Ammon's horn (tissue), 1 donor: ENCODE measurements around the gene ALDH7A1.
"Not testable (repeated sequence)": the region's sequence is repeated elsewhere in the genome, so short reads cannot be mapped to it uniquely, and the experiment has no call there.

Experiments
- DNase-seq: peaks from one replicate; pipeline ENCODE4 v3.0.0-alpha.2; 2016; ENCODE audit warnings: low spot score

The ALDH7A1 gene

DNA sequence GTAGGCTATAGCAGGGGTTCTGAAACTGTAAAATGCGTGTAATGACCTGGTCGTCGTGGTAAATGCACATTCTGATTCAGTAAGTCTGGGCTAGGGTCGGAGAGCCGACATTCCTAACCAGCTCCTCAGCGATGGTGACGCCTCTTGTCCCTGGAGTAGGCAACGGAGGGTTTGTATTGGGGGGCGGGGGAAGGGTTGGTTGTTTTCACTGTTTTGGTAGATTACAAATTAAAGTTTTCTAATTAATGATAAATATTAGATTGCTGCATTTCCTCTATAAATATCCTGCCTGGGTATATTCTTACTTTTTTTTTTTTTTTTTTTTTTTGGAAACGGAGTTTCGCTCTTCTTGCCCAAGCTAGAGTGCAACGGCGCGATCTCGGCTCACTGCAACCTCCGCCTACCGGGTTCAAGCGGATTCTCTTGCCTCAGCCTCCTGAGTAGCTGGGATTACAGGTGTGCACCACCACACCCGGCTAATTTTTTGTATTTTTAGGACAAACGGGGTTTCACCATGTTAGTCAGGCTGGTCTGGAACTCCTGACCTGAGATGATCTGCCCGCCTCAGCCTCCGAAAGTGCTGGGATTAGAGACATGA is 566 bp upstream of the ALDH7A1 start:
- no peak for DNase-seq

DNA sequence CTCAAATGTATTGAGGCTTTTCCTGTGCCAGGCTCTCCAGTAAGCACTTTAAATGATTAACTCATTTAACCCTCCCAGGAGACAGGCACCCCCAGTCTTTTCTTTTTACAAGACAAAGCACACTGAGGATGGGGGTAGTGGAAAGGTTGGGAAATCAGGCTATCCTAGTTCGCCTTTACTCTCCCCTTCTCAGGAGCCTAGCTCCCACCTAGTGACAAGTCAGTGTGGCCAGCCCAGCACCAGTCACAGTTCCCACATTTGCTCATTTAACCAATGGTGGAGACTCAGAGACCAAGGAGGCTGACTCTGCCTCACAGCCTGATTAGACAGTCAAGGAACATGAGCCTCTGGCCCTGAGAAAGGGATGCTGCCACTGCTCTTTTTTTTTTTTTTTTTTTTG is 3.5 kb downstream of the ALDH7A1 start:
- DNase-seq, result no peak

DNA sequence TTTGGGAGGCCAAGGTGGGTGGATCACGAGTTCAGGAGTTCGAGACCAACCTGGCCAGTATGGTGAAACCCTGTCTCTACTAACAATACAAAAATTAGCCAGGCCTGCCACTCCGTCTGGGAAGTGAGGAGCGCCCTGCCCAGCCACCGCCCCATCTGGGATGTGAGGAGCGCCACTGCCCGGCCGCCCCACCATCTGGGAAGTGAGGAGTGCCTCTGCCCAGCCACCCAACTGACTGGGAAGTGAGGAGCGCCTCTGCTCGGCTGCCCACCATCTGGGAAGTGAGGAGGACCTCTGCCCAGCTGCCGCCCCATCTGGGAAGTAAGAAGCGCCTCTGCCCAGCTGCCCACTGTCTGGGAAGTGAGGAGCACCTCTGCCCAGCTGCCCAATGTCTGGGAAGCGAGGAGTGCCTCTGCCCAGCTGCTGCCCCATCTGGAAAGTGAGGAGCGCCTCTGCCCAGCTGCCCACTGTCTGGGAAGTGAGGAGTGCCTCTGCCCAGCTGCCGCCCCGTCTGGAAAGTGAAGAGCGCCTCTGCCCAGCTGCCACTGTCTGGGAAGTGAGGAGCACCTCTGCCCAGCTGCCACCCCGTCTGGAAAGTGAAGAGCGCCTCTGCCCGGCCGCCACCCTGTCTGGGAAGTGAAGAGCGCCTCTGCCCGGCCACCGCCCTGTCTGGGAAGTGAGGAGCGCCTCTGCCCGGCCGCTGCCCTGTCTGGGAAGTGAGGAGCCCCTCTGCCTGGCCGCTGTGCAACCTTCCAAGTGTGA is 5.3 kb downstream of the ALDH7A1 start:
- no peak for DNase-seq

DNA sequence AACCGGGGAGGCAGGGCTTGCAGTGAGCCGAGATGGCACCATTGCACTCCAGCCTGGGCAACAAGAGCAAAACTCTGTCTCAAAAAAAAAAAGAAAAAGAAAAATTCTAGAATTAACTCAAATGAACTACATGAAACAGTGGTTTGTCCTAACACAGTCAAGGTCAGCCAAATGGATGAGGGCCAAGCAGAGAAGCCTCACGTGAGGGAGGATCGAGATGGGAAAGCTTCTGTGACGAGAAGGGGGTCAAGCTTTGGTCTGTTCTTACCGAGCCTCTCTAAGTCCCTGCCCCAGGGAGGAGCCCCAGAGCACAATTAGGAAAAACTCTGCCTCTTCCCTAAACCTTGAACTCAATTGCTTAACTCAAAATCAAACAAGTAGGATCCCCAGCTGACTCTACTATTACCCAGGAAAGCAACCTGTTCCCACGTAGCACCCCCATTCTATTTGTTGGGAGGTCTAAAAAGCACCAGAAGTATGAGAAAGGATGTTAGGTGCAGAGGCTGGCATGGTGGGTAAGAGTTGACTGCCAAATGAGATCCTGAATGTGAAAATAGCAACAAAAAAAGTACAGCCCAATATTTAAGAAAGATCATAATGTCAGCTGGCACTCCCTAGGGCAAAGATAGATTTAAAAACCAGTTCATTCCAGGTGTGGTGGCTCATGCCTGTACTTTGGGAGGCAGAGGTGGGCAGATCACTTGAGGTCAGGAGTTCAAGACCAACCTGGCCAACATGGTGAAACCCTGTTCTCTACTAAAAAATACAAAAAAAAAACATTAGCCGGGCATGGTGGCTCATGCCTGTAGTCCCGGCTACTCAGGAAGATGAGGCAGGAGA is 7.2 kb downstream of the ALDH7A1 start:
- no peak for DNase-seq

DNA sequence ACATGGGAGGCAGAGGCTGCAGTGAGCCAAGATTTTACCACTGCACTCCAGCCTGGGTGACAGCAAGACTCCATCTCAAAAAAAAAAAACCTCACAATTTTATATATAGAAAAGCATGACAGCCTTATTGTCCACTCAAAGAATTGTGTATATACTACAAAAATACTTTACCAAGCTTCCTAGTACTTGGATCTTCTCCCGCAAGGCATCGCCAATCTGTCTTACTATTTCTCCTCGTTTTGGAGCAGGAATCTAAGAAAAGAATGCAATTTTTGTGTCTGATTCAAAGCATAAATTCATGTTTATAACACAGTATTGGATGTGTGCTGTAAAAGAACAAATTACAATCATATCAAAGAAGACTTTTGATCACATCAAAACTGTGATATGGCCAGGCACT is 11.3 kb downstream of the ALDH7A1 start:
- no peak for DNase-seq

DNA sequence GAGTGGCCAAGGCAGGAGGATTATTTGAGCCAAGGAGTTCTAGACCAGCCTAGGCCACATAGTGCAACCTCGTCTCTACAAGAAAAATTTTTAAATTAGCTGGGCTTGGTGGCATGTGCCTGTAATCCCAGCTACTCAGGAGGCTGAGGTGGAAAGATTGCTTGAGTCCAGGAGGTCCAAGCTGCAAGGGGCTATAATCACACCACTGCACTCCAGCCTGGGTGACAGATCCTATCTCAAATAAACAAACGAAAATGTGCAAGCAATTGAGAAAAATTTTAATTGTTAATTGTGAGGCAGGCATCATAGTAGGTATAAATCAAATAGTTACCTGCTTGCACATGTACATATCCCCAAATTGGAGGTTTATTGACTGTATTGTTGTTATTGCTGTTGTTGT is 15.3 kb downstream of the ALDH7A1 start:
- DNase-seq, result no peak

DNA sequence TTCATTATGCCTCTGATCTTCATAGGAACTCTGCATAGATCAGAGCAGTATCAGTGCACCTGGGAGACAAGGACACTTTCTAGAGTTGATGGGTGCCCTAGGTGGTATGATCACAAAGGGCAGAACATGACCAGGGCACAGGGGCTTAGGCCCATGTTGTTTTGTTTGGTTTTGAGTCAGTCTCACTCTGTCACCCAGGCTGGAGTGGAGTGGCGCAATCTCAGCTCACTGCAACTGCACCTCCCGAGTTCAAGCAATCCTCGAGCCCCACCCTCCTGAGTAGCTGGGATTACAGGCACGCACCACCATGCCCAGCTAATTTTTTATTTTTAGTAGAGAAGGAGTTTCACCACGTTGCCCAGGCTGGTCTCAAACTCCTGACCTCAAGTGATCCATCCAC is 17.6 kb downstream of the ALDH7A1 start:
- no peak for DNase-seq

DNA sequence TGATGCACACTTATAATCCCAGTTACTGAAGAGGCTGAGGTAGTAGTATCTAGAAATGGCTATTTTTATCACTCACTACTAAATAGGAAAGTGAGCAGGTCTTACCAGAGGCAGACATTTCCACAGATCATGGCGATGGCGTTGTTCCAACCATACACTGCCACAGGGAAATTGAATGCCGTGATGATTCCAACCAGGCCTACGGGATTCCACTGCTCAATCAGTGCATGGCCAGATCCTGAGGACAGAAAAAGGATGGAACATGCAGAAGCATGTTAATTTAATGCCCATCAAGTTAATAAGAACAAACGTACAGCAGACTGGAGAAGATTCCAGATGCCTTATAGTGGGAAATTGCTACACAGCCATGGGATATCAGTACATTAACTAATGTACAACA is 18.0 kb downstream of the ALDH7A1 start:
- DNase-seq, result no peak

DNA sequence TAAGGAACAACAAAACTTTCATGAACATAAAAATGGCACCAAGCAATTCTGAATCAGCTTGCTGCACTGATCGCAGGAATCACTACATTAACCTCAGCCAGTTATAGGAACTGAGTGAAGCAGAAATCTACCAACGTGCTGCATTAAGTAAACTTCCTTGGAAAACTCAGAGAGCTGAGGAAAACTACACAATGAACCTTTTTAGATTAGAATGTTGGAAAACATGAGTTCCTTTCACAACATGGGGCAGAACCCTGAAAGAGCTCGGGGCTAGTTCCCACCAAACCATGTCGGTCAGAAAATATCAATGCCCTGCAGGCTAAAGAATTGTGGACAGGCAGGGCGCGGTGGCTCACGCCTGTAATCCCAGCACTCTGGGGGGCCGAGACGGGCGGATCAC is 19.4 kb downstream of the ALDH7A1 start:
- no peak for DNase-seq

DNA sequence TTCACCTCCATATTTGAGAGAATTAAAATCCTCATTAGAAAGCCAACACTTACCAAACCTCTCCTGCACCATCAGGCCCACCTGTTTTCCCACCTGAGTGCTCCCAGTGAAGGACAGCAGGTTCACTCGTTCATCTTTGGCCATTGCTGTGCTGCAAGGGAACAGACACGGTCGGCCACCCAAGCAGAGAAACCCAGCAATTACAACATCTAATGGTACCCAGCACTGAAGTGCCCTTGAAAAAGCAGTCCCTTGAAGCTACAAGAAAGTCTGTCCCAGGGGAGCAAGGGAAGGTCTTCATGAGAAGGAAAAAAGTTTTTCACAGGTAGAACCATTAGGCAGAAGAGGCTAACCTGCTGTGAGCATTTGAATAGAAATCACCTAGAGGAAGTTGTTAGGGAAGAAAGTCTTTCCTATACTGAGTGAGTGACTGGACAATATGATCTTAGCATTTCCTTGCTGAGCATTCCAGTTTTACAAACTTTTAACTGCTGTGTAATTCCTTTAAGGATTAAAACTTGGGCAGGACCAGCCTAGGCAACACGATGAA is 26.7 kb downstream of the ALDH7A1 start:
- DNase-seq, result no peak

DNA sequence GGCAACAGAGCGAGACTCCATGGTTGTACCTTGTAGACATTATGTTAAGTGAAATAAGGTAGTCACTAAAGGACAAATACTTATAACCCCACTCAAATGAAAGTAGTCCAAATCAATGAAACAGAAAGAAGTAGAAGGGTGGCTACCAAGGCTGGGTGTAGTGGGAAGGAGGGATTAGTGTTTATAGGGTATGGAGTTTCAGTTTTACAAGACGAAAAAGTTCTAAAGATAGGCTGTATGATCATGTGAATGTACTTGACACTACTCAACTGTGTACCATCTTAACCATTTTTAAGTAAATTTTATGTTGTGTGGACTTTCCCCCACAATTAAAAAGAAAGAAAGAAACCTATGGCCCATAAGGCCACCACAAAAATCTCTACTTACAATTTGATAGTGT is 32.2 kb downstream of the ALDH7A1 start:
- DNase-seq, result no peak

DNA sequence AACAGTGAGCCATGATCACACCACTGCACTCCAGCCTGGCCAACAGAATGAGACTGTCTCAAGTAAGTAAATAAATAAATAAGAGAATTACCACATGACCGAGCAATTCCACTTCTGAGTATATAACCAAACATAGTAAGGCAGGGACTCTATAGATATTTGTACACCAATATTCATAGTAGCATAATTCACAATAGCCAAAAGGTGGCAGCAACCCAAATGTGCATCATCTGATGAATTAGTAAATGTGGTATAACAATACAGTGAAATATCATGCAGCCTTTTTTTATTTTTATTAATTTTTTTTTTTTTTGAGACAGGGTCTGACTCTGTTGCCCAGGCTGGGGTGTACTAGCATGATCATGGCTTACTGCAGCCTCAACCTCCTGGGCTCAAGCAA is 33.1 kb downstream of the ALDH7A1 start:
- no peak for DNase-seq

DNA sequence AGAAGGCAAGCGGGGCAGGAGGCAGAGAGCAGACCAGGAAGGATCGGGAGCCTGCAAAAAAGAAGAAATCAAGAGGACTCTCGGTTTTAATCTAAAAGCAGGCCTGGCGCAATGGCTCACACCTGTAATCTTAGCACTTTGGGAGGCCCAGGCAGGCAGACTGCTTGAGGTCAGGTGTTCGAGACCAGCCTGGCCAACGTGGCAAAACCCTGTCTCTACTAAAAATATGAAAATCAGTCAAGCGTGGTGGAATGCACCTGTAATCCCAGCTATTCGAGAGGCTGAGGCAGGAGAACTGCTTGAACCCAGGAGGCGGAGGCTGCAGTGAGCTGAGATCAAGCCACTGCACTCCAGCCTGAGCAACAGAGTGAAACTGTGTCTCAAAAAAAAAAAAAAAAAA is 39.9 kb downstream of the ALDH7A1 start:
- not testable (repeated sequence) for DNase-seq

DNA sequence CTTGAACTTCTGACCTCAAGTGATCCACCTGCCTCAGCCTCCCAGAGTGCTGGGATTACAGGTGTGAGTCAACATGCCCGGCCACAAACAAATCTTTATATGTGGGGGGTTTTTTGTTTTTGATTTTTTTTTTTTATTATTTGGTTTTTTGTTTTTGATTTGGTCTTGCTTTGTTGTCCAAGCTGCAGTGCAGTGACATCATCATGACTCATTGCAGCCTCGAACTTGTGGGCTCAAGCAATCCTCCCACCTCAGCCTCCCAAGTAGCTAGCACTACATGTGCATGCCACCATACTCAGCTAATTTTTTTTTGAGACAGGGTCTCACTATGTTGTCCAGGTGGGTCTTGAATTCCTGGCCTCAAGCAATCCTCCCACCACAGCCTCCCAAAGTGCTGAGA is 42.4 kb downstream of the ALDH7A1 start:
- no peak for DNase-seq

DNA sequence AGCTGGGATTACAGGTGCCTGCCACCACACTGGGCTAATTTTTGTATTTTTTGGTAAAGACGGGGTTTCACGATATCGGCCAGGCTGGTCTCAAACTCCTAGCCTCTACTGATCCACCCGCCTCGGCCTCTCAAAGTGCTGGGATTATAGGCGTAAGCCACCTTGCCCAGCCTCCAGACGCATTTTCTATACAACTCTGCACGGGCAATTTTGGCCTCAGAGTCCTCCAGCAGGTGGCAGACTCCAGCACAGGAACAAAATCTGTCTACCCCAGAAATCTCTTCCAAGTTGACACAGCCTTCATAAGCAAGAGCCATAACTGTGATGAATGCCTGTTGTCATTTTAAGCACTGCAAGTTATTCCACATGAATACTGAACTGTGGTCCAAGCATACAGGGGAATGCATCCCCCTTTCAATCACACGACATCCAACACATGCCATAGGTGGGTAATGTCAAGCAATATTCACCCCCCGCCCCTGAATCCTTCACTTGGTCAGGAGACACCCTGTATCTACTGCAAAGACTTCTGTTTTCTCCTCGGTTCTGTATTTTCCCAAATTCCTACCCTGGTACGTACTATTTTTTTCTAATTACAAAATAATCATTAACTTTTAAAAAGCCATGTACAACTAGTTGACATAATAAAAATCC is 50.8 kb downstream of the ALDH7A1 start:
- DNase-seq, result no peak

DNA sequence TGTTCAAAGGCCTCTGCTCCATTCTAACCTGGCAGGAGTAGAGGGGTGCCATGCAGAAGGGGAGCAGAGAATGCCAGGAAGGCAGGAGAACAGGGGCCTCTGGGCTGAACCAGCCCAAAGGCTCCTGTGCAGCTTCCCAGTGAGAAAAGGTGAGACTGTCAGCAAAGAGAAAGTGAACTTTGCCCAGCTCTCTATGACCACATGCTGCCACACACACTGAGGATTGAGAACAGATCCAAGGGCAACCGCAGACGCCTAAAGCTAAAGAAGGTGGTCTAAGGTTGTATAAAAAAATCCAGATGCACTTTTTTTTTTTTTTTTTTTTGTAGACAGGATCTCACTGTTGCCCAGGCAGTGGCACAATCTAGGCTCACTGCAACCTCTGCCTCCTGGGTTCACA is 51.4 kb downstream of the ALDH7A1 start:
- DNase-seq, result no peak

DNA sequence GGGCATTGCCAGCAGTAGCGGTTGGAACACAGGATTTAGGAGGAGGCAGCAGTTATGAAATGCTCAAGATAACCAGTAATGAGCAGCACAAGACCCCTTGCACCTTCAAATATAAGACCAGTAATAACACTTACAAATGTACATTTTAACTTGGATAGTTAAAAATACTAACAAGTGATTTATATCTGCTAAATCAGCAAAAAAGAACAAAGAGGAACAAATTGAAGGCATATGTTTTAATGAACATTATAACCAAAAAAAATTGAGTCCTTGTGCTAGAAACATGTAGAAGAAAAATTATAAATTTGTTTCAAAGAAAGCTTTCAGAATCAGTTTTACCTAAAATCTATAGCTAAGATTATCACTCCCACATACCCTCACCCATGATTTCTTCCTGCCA is 52.0 kb downstream of the ALDH7A1 start:
- DNase-seq, result no peak

DNA sequence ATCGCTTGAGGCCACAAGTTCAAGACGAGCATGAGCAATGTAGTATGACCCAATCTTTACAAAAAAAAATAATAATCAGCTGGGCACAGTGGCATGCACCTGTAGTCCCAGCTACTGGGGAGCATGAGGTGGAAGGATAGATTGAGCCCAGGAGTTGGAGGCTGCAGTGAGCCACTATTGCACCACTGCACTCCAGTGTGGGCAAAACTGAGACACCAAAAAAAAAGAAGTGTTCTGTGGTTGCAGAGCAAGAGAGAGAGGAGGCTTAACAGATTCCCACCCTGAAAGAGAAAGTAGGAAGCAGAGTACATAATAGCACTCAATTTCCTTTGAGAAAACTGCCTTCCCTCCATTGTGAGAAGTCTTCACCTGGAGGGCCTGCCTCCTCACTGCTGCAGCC is 52.6 kb downstream of the ALDH7A1 start:
- DNase-seq, result no peak

DNA sequence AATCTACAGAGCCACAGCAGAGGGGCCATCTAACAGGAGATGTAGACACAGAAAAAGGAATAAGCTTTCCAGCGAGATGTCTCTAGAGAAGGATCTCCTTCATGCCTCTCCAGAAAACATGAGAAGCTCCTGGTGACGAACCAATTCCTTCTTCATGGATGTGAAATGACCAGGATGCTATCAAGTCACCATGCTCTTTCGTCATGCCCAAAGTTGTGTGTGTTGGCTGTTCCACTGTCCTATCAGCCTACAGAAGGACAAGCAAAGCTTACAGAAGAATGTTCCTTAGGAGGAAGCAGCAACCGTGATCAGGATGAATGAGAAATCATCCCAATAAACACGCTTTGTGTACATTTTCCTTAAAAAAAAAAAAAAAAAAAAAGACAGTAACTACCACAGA is 54.4 kb downstream of the ALDH7A1 start:
- DNase-seq, result no peak

DNA sequence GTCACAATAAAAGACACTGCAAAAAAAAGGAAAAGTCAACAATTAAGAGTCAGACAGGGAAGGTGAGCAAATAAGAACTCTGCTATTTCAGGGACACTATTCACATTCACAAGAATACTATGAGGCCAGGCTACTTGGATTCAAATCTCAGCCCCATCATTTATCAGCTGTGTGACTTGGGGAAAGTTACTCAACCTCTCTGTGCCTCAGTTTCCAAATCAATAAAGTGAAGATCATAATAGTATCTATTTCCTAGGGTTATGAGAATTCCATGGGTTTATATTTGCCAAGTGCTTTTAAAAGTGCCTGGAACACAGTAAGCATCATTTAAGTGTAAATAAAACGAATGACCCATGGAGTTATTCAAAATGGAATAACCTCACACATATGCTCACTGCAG is 56.4 kb downstream of the ALDH7A1 start:
- DNase-seq, result no peak

DNA sequence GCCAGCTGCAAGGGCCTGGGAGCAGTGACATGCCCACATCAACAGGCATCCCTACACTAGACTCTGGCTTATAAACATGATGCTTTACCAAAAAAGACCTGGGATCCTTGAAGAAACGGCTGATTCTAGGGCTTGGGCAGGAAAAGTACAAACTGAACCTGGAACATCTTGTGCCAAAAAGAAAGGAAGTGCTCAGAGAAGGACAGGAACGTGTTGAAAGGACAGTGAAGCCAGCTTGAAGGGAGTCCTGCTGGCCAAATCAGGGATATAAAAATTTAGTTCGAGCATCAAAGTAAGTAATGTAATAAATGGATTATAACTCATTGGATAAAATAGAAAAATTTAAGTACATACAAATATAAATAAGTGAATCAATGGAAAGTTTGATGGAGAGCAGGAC is 58.1 kb downstream of the ALDH7A1 start:
- DNase-seq, result no peak

DNA sequence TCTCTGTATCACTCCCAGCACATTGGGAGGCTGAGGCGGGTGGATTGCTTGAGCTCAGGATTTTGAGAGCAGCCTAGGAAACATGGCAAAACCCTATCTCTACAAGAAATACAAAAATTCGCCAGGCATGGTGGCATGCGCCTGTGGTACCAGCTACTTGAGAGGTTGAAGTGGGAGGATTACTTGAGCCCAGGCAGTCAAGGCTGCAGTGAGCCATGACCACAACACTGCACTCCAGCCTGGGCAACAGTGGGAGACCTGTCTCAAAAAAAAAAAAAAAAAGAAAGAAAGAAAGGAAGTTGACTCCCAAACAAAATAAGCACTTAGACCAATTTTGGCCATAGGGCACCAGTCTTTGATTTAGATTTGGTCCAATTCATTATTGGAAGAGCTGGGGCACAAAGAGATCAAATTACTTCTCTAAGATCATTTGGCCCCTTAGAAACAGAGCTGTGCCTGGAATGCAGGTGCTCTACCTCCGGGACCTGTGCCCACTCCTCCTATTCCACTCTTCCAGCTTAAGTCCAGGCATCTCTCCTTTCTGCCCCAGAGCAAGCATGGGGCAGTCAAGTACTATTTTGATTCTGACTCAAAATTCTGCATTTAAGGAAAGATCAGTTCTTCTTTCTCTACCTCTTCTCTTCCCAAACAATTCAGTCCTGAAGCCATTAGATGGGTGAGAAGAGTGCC is 59.0 kb downstream of the ALDH7A1 start:
- no peak for DNase-seq
